ENCODE data around the gene ADNP. TPM values are rescaled to one million over a fixed set of nuclear protein-coding genes. Genes with fewer than 3 reads are reported as not detected.

The ADNP gene
- polyA plus RNA-seq, 3 donors = 114 to 155 (median 130) TPM

GRCh38 chr20:50862546-50862945, 68.7 kb downstream of the ADNP start:
- DNase-seq (ENCODE audit: extremely low read depth in 1 of 11, low read depth in 9 of 11, low spot score in 4 of 11) = no peak

DNA sequence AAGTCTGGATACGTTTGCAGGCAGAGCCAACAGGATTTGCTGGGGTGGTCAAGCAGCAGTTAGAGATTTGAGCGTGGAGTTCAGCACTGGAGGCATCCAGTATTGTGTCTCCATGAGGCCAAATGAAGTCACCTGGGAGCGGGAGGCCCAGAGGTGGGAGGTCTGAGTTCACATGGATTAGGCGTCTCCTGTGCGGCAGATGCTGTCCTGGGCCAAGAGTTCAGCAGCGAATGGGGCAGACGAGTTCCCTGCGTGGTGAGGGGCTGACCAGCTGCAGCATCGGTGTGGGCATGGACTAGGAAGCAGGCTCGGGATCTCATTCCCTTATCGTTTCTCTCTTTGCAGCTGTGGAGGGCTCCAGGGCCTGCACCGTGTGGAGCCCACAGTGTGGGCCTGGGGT, 70.2 kb downstream of the ADNP start:
- DNase-seq (ENCODE audit: extremely low read depth in 1 of 11, low read depth in 9 of 11, low spot score in 4 of 11) = no peak

- no peak for DNase-seq (ENCODE audit: extremely low read depth in 1 of 11, low read depth in 9 of 11, low spot score in 4 of 11)
These were observed 72.1 kb downstream of the ADNP start for GRCh38 chr20:50859161-50859560.

DNA sequence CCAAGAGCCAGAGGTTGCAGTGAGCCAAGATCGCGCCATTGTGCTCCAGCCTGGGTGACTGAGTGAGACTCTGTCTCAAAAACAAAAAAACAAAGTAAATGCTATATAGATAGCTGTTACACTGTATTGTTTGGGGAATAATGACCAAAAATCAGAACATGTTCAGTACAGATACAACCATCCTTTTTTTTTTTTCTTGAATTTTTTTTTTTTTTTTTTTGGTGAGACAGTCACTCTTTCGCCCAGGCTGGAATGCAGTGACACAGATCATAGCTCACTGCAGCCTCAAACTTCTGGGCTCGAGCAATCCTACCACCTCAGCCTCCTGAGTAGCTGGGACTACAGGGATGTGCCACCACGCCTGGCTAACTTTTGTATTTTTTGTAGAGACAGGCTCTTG, 72.7 kb downstream of the ADNP start:
- DNase-seq (ENCODE audit: extremely low read depth in 1 of 11, low read depth in 9 of 11, low spot score in 4 of 11) = no peak

DNA sequence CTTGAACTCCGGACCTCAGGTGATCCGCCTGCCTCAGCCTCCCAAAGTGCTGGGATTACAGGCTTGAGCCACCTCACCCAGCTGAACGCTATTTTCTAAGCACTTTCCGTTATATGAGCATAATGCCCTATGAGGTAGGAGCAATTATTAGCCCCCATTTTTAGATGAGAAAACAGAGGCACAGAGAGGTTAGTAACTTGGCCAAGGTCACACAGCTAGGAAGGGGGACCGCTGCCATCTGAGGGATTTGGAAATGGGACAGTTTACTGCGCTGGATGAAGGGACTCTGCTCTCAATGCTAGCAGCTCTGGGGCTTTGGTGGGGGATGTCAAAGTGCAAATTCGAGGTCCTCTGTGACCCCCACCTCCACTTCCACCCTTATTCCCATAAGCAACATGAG, 73.9 kb downstream of the ADNP start:
- DNase-seq (ENCODE audit: extremely low read depth in 1 of 11, low read depth in 9 of 11, low spot score in 4 of 11) = no peak

DNA sequence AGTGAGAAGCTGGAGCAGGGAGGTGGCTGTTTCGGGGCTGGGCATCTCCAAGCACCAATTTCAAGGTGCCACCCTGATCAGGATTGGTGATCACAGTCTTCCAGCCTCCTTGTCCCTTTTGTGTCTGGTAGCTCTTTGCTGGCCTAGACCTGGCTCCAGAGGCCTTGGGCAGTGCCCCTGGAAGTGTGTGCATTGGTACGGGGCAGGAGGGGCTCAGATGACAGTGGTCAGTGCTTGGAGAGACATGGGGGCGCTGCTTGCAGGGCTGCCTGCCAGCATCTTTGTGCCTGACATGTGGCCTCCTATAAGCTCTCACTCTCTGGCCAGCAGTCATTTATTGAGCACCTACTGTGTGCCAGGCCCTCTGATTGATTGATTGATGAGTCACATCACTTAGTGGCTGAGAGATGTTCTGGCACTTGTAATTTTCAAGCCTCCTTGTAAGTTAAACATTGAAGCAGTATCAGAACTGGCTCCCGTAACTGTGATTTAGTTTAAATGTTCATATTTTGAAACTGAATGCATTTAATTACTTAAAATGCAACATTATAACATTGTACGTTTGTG, 74.7 kb downstream of the ADNP start:
- DNase-seq (ENCODE audit: extremely low read depth in 1 of 11, low read depth in 9 of 11, low spot score in 4 of 11) = no peak

DNA sequence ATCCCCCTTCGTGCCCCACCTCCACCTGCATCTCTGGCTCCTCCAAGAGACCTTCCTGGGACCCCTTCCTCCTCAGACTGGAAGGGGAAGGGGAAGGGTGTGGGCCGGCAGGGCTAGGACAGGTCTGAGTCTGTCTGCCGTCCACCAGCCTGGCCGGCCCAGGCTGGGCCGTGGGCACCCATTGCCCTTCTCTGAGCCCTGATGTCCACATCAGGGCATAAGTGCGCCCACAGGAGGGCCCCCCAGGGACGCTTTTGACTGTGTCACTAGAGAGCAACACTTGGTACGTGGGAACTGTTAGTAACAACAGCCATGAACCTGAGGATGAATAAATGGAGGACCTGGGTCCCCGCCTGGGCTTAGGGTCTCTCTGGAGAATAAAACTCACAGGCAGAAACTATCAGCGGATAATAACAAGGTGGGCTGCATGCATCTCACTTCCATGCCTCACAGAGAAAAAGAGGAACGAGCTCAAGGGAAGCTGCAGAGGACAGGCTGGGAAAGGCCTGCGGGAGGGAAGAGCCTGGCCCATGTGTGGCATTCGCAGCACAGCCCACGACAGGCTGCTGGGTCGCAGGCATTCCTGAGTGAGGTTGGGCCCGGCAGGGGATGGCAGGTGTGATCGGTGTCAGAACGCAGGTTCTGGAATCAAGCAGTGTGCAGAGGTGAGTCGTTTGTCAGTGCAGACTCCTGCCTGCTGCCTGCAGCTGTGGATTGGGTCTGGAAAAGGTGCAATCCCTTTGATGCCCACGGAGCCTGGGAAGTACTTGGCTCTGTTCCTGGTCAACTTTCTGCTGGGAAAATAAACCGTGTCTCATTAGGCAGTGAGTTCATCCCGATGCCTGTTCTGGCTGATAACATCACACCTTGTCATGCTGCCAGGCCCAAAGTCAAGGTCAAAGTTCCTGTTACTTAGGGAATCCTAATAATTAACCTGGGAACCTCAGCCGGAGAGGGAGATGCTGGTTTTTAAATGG, 75.5 kb downstream of the ADNP start:
- DNase-seq (ENCODE audit: extremely low read depth in 1 of 11, low read depth in 9 of 11, low spot score in 4 of 11) = no peak

DNA sequence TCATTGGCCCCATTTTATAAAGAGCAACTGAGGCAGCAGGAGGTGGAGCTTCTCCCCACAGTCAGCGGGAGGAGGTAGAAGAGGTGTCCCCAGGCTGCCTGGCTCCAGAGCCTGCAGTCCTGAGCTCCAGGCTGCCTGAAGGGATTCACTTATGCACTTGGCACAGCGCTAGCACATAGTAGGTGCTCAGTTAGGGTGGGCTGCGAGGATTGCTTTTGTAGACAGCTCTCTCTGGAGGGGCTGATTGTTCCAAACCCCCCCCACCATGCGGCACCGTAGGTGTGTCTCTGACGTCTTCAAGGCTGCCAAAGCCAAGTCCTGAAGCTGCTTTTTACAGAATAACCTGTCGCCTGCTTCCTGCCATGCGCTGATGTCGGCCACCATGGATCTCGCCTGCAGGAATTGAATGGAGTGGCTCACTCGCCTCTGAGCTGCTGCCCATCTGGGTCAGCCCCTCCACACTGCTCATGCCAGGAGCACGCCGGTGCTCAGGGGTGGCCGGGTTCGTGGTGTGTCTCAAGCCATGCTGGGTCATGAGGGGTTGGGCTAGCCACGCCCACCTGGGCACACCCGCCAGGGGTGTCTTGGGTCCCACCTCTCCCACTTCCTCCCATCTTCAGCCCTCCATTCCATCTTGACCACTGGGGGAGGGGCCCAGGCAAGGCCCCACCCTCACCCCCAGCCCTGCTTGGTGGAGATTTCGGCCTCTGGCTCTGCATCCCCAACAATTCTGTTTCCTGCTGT, 76.6 kb downstream of the ADNP start:
- DNase-seq (ENCODE audit: extremely low read depth in 1 of 11, low read depth in 9 of 11, low spot score in 4 of 11) = no peak

DNA sequence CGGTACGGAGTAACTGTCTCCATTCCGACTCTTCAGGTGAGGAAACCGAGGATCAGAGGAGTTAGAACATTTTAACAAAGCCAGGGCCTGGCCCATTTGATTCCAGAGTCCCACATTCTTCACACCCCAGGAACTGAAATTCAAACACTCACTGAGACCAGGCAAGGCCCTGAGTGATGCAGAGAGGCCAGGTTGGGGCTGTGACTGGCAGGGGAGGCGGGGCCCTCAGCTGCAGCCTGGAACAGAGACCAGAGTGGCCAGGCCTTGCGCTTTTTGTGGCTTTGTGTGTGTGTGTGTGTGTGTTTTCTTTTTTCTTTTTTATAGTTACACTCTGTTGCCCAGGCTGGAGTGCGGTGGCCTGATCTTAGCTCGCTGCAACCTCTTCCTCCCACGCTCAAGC, 79.2 kb downstream of the ADNP start:
- DNase-seq (ENCODE audit: extremely low read depth in 1 of 11, low read depth in 9 of 11, low spot score in 4 of 11) = no peak

GRCh38 chr20:50850721-50851286, 80.4 kb downstream of the ADNP start:
- DNase-seq (ENCODE audit: extremely low read depth in 1 of 11, low read depth in 9 of 11, low spot score in 4 of 11) = no peak

- no peak for DNase-seq (ENCODE audit: extremely low read depth in 1 of 11, low read depth in 9 of 11, low spot score in 4 of 11)
These were observed 82.2 kb downstream of the ADNP start for GRCh38 chr20:50848846-50849673.

DNA sequence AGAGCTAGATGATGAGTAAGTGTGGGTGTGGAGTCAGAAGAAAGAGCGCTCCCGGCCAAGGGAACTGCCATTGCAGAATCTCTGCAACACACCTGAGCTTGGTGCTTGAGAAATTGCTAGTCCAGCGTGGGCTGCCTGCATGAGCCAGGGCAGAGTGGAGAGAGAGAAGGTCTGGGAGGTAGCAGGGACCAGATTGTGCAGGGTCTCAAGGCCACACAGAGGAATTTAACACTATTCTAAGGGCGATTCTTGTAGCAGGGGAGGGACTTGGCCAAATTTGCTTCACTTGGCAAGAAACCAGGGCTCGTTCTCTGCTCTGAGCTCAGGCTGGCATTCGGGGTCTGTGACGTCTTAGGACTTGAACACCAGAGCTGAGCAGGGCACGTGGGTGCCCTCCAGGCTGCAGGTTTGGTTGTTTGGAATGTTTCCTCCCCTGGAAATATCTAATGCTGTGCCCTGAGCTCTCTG, 82.9 kb downstream of the ADNP start:
- DNase-seq (ENCODE audit: extremely low read depth in 1 of 11, low read depth in 9 of 11, low spot score in 4 of 11) = no peak

DNA sequence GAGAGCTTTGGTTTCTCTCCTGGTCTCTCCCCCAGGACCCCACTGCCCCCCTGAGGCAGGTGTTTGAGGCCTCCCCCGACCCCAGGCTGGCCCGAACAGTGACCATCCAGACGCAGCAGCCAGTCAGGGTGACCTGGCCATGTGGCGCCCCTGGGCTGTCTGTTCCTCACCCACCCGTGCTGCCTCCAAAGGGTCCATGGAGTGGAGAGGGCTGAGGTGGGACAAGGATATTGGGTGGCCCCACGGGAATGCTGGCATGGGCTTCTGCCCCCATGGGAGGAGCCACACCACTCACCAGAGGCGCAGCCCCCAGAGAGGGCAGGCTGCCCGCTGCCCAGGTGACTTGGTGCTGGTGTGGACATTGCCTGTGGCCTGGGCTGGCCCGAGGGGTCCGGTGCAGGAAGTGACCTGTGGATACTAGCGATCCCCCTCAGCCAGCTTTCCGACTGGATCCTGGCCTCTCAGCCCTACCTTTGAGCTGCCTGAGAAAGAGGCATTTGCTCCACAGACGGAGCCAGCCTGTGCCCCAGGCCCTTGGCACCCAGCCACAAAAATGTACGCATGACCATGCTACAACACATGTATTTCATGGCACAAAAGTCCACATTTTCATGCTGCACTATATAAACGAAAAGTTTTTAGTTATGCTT, 85.5 kb downstream of the ADNP start:
- no peak for DNase-seq (ENCODE audit: extremely low read depth in 1 of 11, low read depth in 9 of 11, low spot score in 4 of 11)

GRCh38 chr20:50844430-50845100, 86.7 kb downstream of the ADNP start:
- no peak for DNase-seq (ENCODE audit: extremely low read depth in 1 of 11, low read depth in 9 of 11, low spot score in 4 of 11)

- no peak for DNase-seq (ENCODE audit: extremely low read depth in 1 of 11, low read depth in 9 of 11, low spot score in 4 of 11)
These were observed 87.6 kb downstream of the ADNP start for GRCh38 chr20:50843331-50844276.

DNA sequence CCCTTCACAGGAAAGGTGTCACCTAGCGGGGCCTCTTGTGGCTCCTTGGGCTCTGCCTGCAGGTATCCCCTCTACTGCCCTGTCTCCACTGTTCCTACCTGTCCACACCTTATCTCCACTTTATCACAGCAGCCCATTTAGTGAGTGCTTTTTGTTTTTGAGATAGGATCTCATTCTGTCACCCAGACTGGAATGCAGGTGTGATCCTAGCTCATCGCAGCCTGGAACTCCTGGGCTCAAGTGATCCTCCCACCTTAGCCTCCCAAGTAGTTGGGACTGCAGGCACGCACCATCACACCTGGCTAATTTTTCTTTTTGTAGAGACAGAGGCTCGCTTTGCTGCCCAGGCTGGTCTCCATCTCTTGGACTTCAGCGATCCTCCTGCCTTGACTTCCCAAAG, 88.4 kb downstream of the ADNP start:
- no peak for DNase-seq (ENCODE audit: extremely low read depth in 1 of 11, low read depth in 9 of 11, low spot score in 4 of 11)
